Spleen (tissue), 11 donors: ENCODE data around the gene UBE2V1. TPM values are rescaled to one million over a fixed set of nuclear protein-coding genes. Genes with fewer than 3 reads are reported as not detected.
"Not testable (repeated sequence)": the region's sequence is repeated elsewhere in the genome, so short reads cannot be mapped to it uniquely, and the experiment has no call there.

Experiments
- DNase-seq: peaks from one replicate; pipeline ENCODE4 v3.0.0-alpha.2; 2020
- H3K27ac ChIP-seq, 8 donors: fragments of 200-600 bp; sonication (generic) in 7 of 8; 1 replicate in 4 of 8; 2 replicates in 4 of 8; pipeline versions ENCODE4 v1.5.0 to v1.8.0; 2016 to 2021; ENCODE audit warnings: inconsistent platforms in 4 of 8, mild to moderate bottlenecking in 4 of 8, moderate library complexity in 1 of 8
- H3K27me3 ChIP-seq, 7 donors: fragments of 200-600 bp; sonication (generic) in 6 of 7; replicated peaks in 1 of 7; 1 replicate in 4 of 7; 2 replicates in 3 of 7; pipeline versions ENCODE4 v1.5.0 to v1.8.0; 2016 to 2021; ENCODE audit warnings: inconsistent platforms in 3 of 7, mild to moderate bottlenecking in 1 of 7
- H3K36me3 ChIP-seq, 6 donors: fragments of 200-600 bp; sonication (generic) in 5 of 6; 1 replicate in 4 of 6; 2 replicates in 2 of 6; pipeline versions ENCODE4 v1.5.0 to v1.8.0; 2016 to 2021; ENCODE audit warnings: inconsistent platforms in 2 of 6
- H3K4me1 ChIP-seq, 6 donors: fragments of 200-600 bp; sonication (generic) in 5 of 6; 1 replicate in 3 of 6; 2 replicates in 3 of 6; pipeline versions ENCODE4 v1.5.0 to v1.8.0; 2016 to 2021; ENCODE audit warnings: inconsistent platforms in 3 of 6
- H3K4me3 ChIP-seq, 8 donors: fragments of 200-600 bp; sonication (generic) in 7 of 8; 1 replicate in 4 of 8; 2 replicates in 4 of 8; pipeline versions ENCODE4 v1.5.0 to v1.8.0; 2016 to 2021; ENCODE audit warnings: inconsistent platforms in 4 of 8, mild to moderate bottlenecking in 4 of 8, moderate library complexity in 2 of 8
- H3K9me3 ChIP-seq, 8 donors: fragments of 200-600 bp; sonication (generic) in 7 of 8; 1 replicate in 4 of 8; 2 replicates in 4 of 8; pipeline versions ENCODE4 v1.5.0 to v1.8.0; 2016 to 2021; ENCODE audit warnings: inconsistent platforms in 4 of 8
- POLR2A ChIP-seq, 3 donors: fragments of 450-650 bp; IDR thresholded peaks; one replicate each; pipeline ENCODE4 v1.5.1; 2017; ENCODE audit warnings: antibody characterized with exemption in 3 of 3, mild to moderate bottlenecking in 1 of 3
- POLR2AphosphoS5 ChIP-seq, 3 donors: sonication (generic); formaldehyde crosslinking; IDR thresholded peaks; one replicate each; pipeline ENCODE4 v1.5.1; 2017; ENCODE audit warnings: antibody characterized with exemption in 3 of 3
- WGBS, 5 donors: extraction: QIAGEN DNeasy Blood & Tissue Kit in 3 of 5; methylation state at CpG; one replicate each; pipeline versions ENCODE4 v1.1.5 to v1.1.7; 2013 to 2018; 5-methylcytosine and 5-hydroxymethylcytosine counted together
- intact Hi-C: fragments of 100-400 bp; cut with DNase I; formaldehyde crosslinking; loops from one replicate; pipeline ENCODE4 v1.15.0; 2023; ENCODE audit warnings: low total_unique reads
- polyA plus RNA-seq, 3 donors: library from polyadenylated mRNA; stranded (reverse); fragments of 200-250 nt; gene quantifications; one replicate each; pipeline ENCODE4 v1.2.1, GENCODE V29; 2013
- total RNA-seq, 7 donors: library from RNA; depleted of rRNA in 3 of 7; stranded (reverse); fragments of >200 nt in 3 of 7; fragmentation: NEBNext Ultra II Directional in 4 of 7; extraction: Animal tissue kit (Norgen Biotek cat#: 25700) in 4 of 7; gene quantifications; one replicate each; pipeline versions ENCODE4 v1.1.0 to v1.2.1, GENCODE V29; 2016 to 2021
- TF ChIP-seq, protein P1 (sequence below), 11 experiments: fragments of 200-600 bp in 7 of 11; fragments of 450-650 bp in 4 of 11; sonication (generic) in 4 of 11; IDR thresholded peaks in 8 of 11; conservative IDR thresholded peaks in 3 of 11; 1 replicate in 7 of 11; 2 replicates in 4 of 11; pipeline versions ENCODE4 v1.4.0 to v1.8.0; 2016 to 2021; ENCODE audit warnings: antibody characterized with exemption in 11 of 11, inconsistent platforms in 4 of 11, mild to moderate bottlenecking in 1 of 11
- donor health status: healthy with polysubstance abuse.
- donor health status: DM: no; HTN: no; CAD: no; lungs with moderate emphysema.
- donor health status: DM: no; HTN: no; CAD: no.
- donor health status: Bipolar disorder and iron deficiency.
- donor health status: healthy.
- donor health status: DM: no; HTN: no; CAD: no.
- donor health status: DM: yes; HTN: yes; CAD: no.

The UBE2V1 gene
- total and polyA plus RNA-seq, 10 donors, result 62.3 to 140 (median 122) TPM

GRCh38 chr20:50065325-50065615 is 47.7 kb downstream of the UBE2V1 start:
- no peaks in the 10 kb centered on the region for H3K9me3 ChIP-seq
- no peak overlapping the region for H3K27ac ChIP-seq
- H3K4me3 ChIP-seq, result no peak overlapping the region
- H3K4me1 ChIP-seq, result peaks cover 0 to 14% (median 0%) of the 10 kb centered on the region in 6 donors
- DNase-seq, result no peak
- WGBS, 5 donors, result 57 to 89% (median 79%) methylated on average over 2 to 3 of the region's 3 CpGs
- no peaks in the 10 kb centered on the region for H3K36me3 ChIP-seq
- no peaks in the 10 kb centered on the region for H3K27me3 ChIP-seq
- TF ChIP-seq POLR2A (IDR thresholded peaks at IDR 0.05), result no peak
- no peak for TF ChIP-seq POLR2AphosphoS5 (IDR thresholded peaks at IDR 0.05)
- TF ChIP-seq, protein P1, sequence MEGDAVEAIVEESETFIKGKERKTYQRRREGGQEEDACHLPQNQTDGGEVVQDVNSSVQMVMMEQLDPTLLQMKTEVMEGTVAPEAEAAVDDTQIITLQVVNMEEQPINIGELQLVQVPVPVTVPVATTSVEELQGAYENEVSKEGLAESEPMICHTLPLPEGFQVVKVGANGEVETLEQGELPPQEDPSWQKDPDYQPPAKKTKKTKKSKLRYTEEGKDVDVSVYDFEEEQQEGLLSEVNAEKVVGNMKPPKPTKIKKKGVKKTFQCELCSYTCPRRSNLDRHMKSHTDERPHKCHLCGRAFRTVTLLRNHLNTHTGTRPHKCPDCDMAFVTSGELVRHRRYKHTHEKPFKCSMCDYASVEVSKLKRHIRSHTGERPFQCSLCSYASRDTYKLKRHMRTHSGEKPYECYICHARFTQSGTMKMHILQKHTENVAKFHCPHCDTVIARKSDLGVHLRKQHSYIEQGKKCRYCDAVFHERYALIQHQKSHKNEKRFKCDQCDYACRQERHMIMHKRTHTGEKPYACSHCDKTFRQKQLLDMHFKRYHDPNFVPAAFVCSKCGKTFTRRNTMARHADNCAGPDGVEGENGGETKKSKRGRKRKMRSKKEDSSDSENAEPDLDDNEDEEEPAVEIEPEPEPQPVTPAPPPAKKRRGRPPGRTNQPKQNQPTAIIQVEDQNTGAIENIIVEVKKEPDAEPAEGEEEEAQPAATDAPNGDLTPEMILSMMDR (IDR thresholded peaks at IDR 0.05 in 8 of 11, conservative IDR thresholded peaks at IDR 0.05 in 3 of 11), result no peak
- intact Hi-C loops, result no loop called here

DNA sequence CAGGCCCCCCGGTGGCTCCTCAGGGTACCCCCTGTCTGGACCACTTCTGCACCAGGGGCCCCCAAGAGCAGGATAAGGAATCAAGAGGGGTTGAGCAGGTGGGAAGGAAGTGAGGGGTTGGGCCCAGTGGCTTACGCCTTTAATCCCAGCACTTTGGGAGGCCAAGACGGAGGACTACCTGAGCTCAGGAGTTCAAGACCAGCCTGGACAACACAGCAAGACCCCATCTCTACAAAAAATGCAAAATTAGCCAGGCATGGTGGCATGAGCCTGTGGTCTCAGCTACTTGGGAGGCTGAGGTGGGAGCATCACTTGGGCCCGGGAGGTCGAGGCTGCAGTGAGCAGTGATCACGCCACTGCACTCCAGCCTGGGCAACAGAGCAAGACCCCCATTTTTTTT is 49.2 kb downstream of the UBE2V1 start:
- H3K36me3 ChIP-seq, H3K9me3 ChIP-seq, H3K4me3 ChIP-seq, H3K27ac ChIP-seq, intact Hi-C loops, DNase-seq, H3K27me3 ChIP-seq: not testable (repeated sequence)
- peaks cover 0 to 19% (median 4%) of the 10 kb centered on the region in 6 donors for H3K4me1 ChIP-seq
- 93 to 99% (median 96%) methylated on average over 5 to 6 of the region's 6 CpGs for WGBS, 5 donors

- H3K9me3 ChIP-seq, result no peaks in the 10 kb centered on the region
- no peak for DNase-seq
- H3K36me3 ChIP-seq, result no peaks in the 10 kb centered on the region
- no peak overlapping the region for H3K4me3 ChIP-seq
- intact Hi-C loops, result no loop called here
- TF ChIP-seq POLR2A (IDR thresholded peaks at IDR 0.05), result no peak
- TF ChIP-seq, protein P1 (IDR thresholded peaks at IDR 0.05 in 8 of 11, conservative IDR thresholded peaks at IDR 0.05 in 3 of 11), result no peak
- TF ChIP-seq POLR2AphosphoS5 (IDR thresholded peaks at IDR 0.05), result no peak
- 84 to 93% (median 85%) methylated on average over 13 of the region's 13 CpGs for WGBS, 5 donors
- no peak overlapping the region for H3K27ac ChIP-seq
- H3K4me1 ChIP-seq, result peaks cover 0 to 9% (median 6%) of the 10 kb centered on the region in 6 donors
- H3K27me3 ChIP-seq, result no peaks in the 10 kb centered on the region
These were observed 50.7 kb downstream of the UBE2V1 start for GRCh38 chr20:50062006-50062838.

- no peaks in the 10 kb centered on the region for H3K36me3 ChIP-seq
These were observed 51.6 kb downstream of the UBE2V1 start for GRCh38 chr20:50061151-50062005.

More at GRCh38 chr20:50061151-50062005, 51.6 kb downstream of the UBE2V1 start:
- H3K27me3 ChIP-seq, result no peaks in the 10 kb centered on the region
- no peak overlapping the region for H3K27ac ChIP-seq
- no peaks in the 10 kb centered on the region for H3K9me3 ChIP-seq
- DNase-seq, result no peak
- TF ChIP-seq POLR2A (IDR thresholded peaks at IDR 0.05) (no peak), POLR2AphosphoS5 (IDR thresholded peaks at IDR 0.05) (no peak)
- TF ChIP-seq, protein P1 (IDR thresholded peaks at IDR 0.05 in 8 of 11, conservative IDR thresholded peaks at IDR 0.05 in 3 of 11), result no peak
- intact Hi-C loops, result no loop called here
- peaks cover 0 to 9% (median 6%) of the 10 kb centered on the region in 6 donors for H3K4me1 ChIP-seq
- no peak overlapping the region for H3K4me3 ChIP-seq
- 77 to 91% (median 86%) methylated on average over 6 of the region's 6 CpGs for WGBS, 5 donors
